Sciatic nerve (tissue), 2 donors: ENCODE measurements around the gene CNGA1. TPM values are rescaled to one million over a fixed set of nuclear protein-coding genes. Genes with fewer than 3 reads are reported as not detected.
"Not testable (repeated sequence)": the region's sequence is repeated elsewhere in the genome, so short reads cannot be mapped to it uniquely, and the experiment has no call there.

Source experiments
- ATAC-seq: fragments of 200-7000 bp; cut with Tn5 transposase; one replicate; pipeline ENCODE4 v1.9.1; 2020; ENCODE audit warnings: mild to moderate bottlenecking, moderate library complexity
- DNase-seq: peaks from one replicate; pipeline ENCODE4 v3.0.0-alpha.2; 2020; ENCODE audit warnings: low spot score
- intact Hi-C: fragments of 100-400 bp; cut with DNase I; formaldehyde crosslinking; loops from one replicate; pipeline ENCODE4 v1.14.2; 2022
- total RNA-seq: library from RNA; stranded (reverse); fragmentation: NEBNext Ultra II Directional; extraction: Animal tissue kit (Norgen Biotek cat#: 25700); gene quantifications from one replicate; pipeline ENCODE4 v1.2.1, GENCODE V29; 2021
- donor health status: DM: no; HTN: no; CAD: no.
- donor health status: DM: no; HTN: no; CAD: no.

The CNGA1 gene
- total RNA-seq, 1 donor from 2014 or later = 11.9 TPM

GRCh38 chr4:47996021-47996420, 20.5 kb downstream of the CNGA1 start:
- no peak for DNase-seq
- ATAC-seq = no peak
- intact Hi-C loops = no loop called here

GRCh38 chr4:47992475-47992874, 24.0 kb downstream of the CNGA1 start:
- DNase-seq, ATAC-seq, intact Hi-C loops: not testable (repeated sequence)

GRCh38 chr4:47990145-47990544, 26.3 kb downstream of the CNGA1 start:
- intact Hi-C loops = no loop called here
- ATAC-seq = no peak
- no peak for DNase-seq

GRCh38 chr4:47974566-47974965, 41.9 kb downstream of the CNGA1 start:
- DNase-seq (no peak), ATAC-seq (no peak)
- intact Hi-C loops = no loop called here

- ATAC-seq (no peak), DNase-seq (no peak)
- intact Hi-C loops = no loop called here
Observed at GRCh38 chr4:47972721-47973120, 43.8 kb downstream of the CNGA1 start.

- ATAC-seq = peak; percentile 45
Observed at GRCh38 chr4:47972181-47972580, 44.3 kb downstream of the CNGA1 start.

GRCh38 chr4:47968847-47969246, 47.6 kb downstream of the CNGA1 start:
- ATAC-seq = no peak

More at GRCh38 chr4:47972181-47972580, 44.3 kb downstream of the CNGA1 start:
- intact Hi-C loops = no loop called here
- DNase-seq = no peak

GRCh38 chr4:47954677-47955076, 61.8 kb downstream of the CNGA1 start:
- DNase-seq (no peak), ATAC-seq (no peak)
- intact Hi-C loops = no loop called here

More at GRCh38 chr4:47968847-47969246, 47.6 kb downstream of the CNGA1 start:
- DNase-seq = no peak
- intact Hi-C loops = no loop called here

- ATAC-seq (no peak), DNase-seq (no peak)
- intact Hi-C loops = no loop called here
Observed at GRCh38 chr4:47954245-47954644, 62.2 kb downstream of the CNGA1 start.

- DNase-seq (no peak), ATAC-seq (no peak)
- intact Hi-C loops = no loop called here
Observed at GRCh38 chr4:47945930-47946726, 70.4 kb downstream of the CNGA1 start.

GRCh38 chr4:47942081-47942819, 74.2 kb downstream of the CNGA1 start:
- no peak for ATAC-seq
- no peak for DNase-seq
- intact Hi-C loops = no loop called here

- DNase-seq (no peak), ATAC-seq (no peak)
- intact Hi-C loops = no loop called here
Observed at GRCh38 chr4:47939456-47939855, 77.0 kb downstream of the CNGA1 start.

GRCh38 chr4:47936336-47936735, 80.1 kb downstream of the CNGA1 start:
- intact Hi-C loops = no loop called here
- DNase-seq = no peak
- no peak for ATAC-seq

- intact Hi-C loops = no loop called here
- ATAC-seq = peak; percentile 66
- DNase-seq = no peak
Observed at GRCh38 chr4:47933840-47934239, 82.6 kb downstream of the CNGA1 start.

- intact Hi-C loops = no loop called here
- no peak for ATAC-seq
Observed at GRCh38 chr4:47930971-47931804, 85.3 kb downstream of the CNGA1 start.

GRCh38 chr4:47929682-47930201, 86.7 kb downstream of the CNGA1 start:
- DNase-seq (no peak), ATAC-seq (no peak)
- intact Hi-C loops = loop anchor here (10.0 kb wide), 1 partner anchor 155 kb away; no protein-coding TSS in a partner anchor

More at GRCh38 chr4:47930971-47931804, 85.3 kb downstream of the CNGA1 start:
- DNase-seq = no peak

- DNase-seq (peak; percentile 63), ATAC-seq (peak; percentile 76)
- intact Hi-C loops = loop anchor here (10.0 kb wide), 1 partner anchor 158 kb away; no protein-coding TSS in a partner anchor
Observed at GRCh38 chr4:47926667-47927258, 89.7 kb downstream of the CNGA1 start.

- ATAC-seq, DNase-seq: not testable (repeated sequence)
- intact Hi-C loops = loop anchor here (10.0 kb wide), 1 partner anchor 162 kb away; no protein-coding TSS in a partner anchor
Observed at GRCh38 chr4:47923261-47923608, 93.2 kb downstream of the CNGA1 start.
